GM13976 (cell line): ENCODE results near the gene PTGS2.

Experiments
- DNase-seq: peaks from one replicate; pipeline ENCODE4 v3.0.0; 2012; ENCODE audit warnings: low spot score
- in situ Hi-C: fragments of 300-500 bp; cut with MboI; formaldehyde crosslinking; loops from one replicate; pipeline ENCODE4 v1.12.0; 2022; ENCODE audit warnings: low sequenced_read_pairs, mixed read lengths, inconsistent platforms; ENCODE audit not compliant: unreplicated experiment
- TF ChIP-seq, protein P1 (sequence below): IDR thresholded peaks from 2 replicates; pipeline ENCODE4 v1.5.1; 2012; ENCODE audit warnings: borderline replicate concordance, mild to moderate bottlenecking; ENCODE audit not compliant: insufficient read depth; ENCODE audit errors: extremely low read depth, missing control alignments, control extremely low read depth

The PTGS2 gene

GRCh38 chr1:186680245-186681061 lies at the start of gene PTGS2:
Gene PTGS2, minus strand, starts transcription at chr1:186680423. Its CDS starts 133 bp downstream, at chr1:186680290.
- peak; percentile 89 for DNase-seq
- TF ChIP-seq, protein P1, sequence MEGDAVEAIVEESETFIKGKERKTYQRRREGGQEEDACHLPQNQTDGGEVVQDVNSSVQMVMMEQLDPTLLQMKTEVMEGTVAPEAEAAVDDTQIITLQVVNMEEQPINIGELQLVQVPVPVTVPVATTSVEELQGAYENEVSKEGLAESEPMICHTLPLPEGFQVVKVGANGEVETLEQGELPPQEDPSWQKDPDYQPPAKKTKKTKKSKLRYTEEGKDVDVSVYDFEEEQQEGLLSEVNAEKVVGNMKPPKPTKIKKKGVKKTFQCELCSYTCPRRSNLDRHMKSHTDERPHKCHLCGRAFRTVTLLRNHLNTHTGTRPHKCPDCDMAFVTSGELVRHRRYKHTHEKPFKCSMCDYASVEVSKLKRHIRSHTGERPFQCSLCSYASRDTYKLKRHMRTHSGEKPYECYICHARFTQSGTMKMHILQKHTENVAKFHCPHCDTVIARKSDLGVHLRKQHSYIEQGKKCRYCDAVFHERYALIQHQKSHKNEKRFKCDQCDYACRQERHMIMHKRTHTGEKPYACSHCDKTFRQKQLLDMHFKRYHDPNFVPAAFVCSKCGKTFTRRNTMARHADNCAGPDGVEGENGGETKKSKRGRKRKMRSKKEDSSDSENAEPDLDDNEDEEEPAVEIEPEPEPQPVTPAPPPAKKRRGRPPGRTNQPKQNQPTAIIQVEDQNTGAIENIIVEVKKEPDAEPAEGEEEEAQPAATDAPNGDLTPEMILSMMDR: peak; percentile 37
- in situ Hi-C loops: no loop called here

GRCh38 chr1:186722711-186723309 lies 42.6 kb upstream of the PTGS2 start:
- in situ Hi-C loops: no loop called here
- peak; percentile 43 for DNase-seq
- TF ChIP-seq, protein P1: peak; percentile 46

DNA sequence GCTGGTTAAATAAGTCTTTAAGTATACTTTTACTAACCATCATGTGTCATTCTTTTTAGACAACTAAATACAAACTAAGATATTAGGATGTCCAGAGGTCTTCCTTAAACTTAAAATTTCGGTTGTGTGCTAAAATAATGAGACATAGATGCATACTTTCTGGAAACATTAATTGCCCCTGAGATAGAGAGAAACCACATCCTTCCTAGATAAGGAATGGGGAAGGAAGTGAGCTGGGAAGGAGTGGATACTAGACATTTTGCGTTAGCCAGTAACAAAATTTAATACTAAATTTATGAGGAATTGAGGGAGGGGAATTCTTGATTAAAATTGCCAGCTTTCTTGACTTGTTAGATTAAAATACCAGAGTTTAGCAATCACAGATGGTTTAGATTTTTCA lies 37.1 kb upstream of the PTGS2 start:
- no peak for DNase-seq
- in situ Hi-C loops: no loop called here
- TF ChIP-seq, protein P1: no peak

GRCh38 chr1:186715887-186716809 lies 35.9 kb upstream of the PTGS2 start:
- DNase-seq: no peak
- in situ Hi-C loops: no loop called here
- TF ChIP-seq, protein P1: no peak

DNA sequence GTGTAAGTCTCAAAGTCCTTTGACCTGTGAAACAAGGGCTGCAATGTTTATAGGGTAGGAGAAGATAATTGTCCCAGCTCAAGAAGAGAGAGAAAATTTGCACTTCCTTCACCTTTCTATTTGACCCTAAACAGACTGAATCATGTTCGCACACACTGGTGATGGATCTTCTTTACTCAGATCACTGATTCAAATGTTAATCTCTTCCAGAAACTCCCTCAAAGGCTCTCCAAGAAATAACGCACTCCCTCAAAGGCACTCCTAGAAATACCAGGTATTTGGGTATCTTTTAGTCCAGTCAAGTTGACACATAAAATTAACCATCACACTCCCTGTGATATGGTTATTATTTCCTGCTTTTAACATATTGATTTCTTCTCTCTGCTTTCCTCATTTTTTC lies 30.5 kb upstream of the PTGS2 start:
- in situ Hi-C loops: no loop called here
- DNase-seq: no peak
- TF ChIP-seq, protein P1: no peak

DNA sequence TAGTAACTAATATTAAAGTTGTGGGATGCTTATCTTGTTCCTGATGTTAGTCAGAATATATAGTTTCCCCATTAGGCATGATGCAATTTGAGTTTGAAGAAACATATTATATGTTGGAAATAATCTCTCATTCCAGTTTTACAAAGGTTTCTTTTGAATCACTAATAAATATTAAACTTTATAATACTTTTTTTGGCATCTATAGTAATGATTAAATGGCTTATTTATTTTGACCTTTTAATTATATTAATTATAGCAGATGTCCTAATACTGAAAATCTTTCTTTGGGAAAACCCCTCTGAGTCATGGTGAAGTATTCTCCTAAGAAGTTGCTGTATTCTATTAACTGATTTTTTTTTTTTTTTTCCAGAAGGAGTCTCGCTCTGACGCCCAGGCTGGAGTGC lies 28.5 kb upstream of the PTGS2 start:
- DNase-seq: no peak

More for the DNA sequence above, 28.5 kb upstream of the PTGS2 start:
- in situ Hi-C loops: no loop called here
- TF ChIP-seq, protein P1: no peak
